ENCODE measurements around the gene RAPH1. TPM values are rescaled to one million over a fixed set of nuclear protein-coding genes. Genes with fewer than 3 reads are reported as not detected.
A peak's percentile ranks its signal among the peaks of the same experiment; 100 is the strongest.

RAPH1 gene, protein sequence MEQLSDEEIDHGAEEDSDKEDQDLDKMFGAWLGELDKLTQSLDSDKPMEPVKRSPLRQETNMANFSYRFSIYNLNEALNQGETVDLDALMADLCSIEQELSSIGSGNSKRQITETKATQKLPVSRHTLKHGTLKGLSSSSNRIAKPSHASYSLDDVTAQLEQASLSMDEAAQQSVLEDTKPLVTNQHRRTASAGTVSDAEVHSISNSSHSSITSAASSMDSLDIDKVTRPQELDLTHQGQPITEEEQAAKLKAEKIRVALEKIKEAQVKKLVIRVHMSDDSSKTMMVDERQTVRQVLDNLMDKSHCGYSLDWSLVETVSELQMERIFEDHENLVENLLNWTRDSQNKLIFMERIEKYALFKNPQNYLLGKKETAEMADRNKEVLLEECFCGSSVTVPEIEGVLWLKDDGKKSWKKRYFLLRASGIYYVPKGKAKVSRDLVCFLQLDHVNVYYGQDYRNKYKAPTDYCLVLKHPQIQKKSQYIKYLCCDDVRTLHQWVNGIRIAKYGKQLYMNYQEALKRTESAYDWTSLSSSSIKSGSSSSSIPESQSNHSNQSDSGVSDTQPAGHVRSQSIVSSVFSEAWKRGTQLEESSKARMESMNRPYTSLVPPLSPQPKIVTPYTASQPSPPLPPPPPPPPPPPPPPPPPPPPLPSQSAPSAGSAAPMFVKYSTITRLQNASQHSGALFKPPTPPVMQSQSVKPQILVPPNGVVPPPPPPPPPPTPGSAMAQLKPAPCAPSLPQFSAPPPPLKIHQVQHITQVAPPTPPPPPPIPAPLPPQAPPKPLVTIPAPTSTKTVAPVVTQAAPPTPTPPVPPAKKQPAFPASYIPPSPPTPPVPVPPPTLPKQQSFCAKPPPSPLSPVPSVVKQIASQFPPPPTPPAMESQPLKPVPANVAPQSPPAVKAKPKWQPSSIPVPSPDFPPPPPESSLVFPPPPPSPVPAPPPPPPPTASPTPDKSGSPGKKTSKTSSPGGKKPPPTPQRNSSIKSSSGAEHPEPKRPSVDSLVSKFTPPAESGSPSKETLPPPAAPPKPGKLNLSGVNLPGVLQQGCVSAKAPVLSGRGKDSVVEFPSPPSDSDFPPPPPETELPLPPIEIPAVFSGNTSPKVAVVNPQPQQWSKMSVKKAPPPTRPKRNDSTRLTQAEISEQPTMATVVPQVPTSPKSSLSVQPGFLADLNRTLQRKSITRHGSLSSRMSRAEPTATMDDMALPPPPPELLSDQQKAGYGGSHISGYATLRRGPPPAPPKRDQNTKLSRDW
- polyA plus RNA-seq (2012; ENCODE audit: missing spikeins), result 0.08 TPM

DNA sequence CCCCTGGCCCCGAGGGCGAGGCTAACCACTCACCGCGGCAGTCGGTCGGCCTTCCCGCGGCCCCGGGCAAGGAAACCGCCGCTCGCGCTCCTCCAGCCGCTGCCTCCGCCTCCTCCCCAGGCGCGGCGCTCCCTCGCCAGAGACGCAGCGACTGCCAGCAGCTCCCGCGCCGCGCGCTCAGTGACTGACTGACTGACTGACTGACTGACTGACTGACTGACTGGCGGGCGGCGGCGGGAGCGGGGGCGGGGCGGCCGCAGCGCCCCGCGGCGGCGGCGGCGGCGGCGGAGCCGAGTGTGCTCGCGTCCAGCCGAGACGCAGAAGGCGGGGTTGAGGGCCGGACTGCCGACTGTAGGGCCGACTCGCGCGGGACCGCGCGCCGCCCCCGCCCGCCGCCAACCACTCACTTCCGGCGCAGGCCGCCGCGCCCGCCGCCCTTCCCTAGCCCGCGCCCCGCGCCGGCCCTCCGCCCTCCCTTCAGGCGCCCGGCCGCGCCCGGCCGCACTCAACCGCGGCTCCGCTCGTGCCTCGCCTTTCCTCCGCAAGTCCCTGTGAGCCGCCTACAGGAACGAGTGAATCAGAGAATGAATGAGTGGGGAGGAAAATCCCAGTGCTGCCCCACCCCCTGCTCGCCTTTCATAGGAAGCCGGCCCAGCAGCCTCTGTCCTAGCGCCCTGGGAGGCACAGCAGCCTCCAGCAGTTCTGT lies at the start of gene RAPH1:
TSS of gene RAPH1 (minus strand) at position 224 of the 706 bp plus-strand sequence. CDS start 39,948 bp downstream, outside the sequence.
- TF ChIP-seq POLR2A (IDR thresholded peaks at IDR 0.05; ENCODE audit: low read depth, low read length) (no peak), POLR2AphosphoS5 (IDR thresholded peaks at IDR 0.05; ENCODE audit: low read depth, low read length) (no peak), TAF1 (IDR thresholded peaks at IDR 0.05; ENCODE audit: borderline replicate concordance, low read depth, low read length) (no peak)
- peak; percentile 77 for FAIRE-seq
- peak; percentile 49 for DNase-seq (ENCODE audit: insufficient read length)

DNA sequence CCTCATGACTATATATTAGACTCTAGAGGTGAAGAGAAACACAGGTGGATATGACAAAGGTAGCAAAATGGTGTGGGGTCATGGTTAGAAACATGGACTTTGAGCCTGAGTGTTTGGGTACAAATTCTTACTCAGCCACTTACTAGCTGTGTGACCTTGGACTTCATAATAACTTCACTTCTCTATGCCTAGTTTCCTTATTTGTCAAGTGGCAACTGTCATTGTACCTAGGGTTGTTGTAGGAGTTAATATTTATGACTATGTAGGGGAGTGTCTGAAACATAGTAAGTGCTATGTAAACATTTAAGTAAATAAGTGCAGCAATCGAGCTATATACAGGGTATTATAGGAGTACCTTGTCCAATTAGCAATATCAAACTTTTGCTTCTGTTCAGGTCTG lies 49.7 kb upstream of the RAPH1 start:
- no peak for DNase-seq (ENCODE audit: insufficient read length)
- TF ChIP-seq POLR2AphosphoS5 (IDR thresholded peaks at IDR 0.05; ENCODE audit: low read depth, low read length) (no peak), POLR2A (IDR thresholded peaks at IDR 0.05; ENCODE audit: low read depth, low read length) (no peak), TAF1 (IDR thresholded peaks at IDR 0.05; ENCODE audit: borderline replicate concordance, low read depth, low read length) (no peak)

DNA sequence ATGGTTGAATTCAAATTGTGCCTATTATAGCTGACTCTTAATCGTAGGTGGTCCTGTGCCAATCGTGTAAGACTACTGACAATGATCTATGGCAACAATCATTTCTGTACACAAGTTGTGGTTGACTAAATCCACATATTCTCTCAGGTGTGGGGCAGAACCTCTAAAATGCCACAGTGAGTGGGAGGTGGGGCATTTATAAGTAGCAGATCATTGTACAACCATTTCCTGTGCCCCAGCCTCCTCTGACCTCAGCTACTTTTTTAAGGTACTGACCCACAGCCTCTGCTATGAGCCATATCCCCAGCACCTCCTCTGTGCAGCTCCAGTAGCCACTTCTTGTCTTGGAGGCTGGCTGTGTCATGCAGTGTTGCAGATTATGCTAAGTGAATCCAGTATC lies 48.6 kb upstream of the RAPH1 start:
- DNase-seq (ENCODE audit: insufficient read length) (no peak), FAIRE-seq (peak; percentile 87)
- no peak for TF ChIP-seq POLR2AphosphoS5 (IDR thresholded peaks at IDR 0.05; ENCODE audit: low read depth, low read length)
- TF ChIP-seq POLR2A (IDR thresholded peaks at IDR 0.05; ENCODE audit: low read depth, low read length), result no peak
- TF ChIP-seq TAF1 (IDR thresholded peaks at IDR 0.05; ENCODE audit: borderline replicate concordance, low read depth, low read length), result no peak

More for the DNA sequence above, 49.7 kb upstream of the RAPH1 start:
- no peak for FAIRE-seq

DNA sequence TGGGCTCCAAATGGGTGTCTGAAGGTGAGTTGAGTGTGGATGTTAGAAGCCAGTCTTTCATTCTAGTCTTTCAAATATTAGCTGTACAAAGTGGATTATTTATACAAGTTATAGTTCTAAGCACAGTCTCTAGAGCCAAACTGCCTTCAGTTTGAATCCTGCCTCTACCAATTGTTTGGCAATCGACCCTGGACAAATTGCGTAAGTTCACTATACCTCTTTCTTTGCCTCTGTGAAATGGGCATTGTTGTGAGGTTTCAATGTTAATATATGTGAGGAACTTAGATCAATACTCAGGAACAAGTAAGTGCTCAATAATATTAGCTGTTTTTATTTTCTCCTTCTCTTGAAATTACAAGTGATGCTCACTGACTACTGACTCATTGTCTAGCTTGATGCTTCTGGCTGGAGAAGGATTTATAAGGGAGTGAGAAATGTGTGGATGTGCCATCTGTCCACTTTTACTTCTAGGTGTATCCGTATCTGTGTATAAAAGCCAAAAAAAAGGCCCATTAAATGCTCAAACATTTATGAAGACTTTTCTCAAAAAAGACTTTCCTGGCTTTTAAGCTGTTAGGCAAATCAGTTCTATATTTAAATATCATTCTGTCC lies 48.1 kb upstream of the RAPH1 start:
- TF ChIP-seq POLR2A (IDR thresholded peaks at IDR 0.05; ENCODE audit: low read depth, low read length) (no peak), POLR2AphosphoS5 (IDR thresholded peaks at IDR 0.05; ENCODE audit: low read depth, low read length) (no peak), TAF1 (IDR thresholded peaks at IDR 0.05; ENCODE audit: borderline replicate concordance, low read depth, low read length) (no peak)
- DNase-seq (ENCODE audit: insufficient read length) (no peak), FAIRE-seq (peak; percentile 53)

DNA sequence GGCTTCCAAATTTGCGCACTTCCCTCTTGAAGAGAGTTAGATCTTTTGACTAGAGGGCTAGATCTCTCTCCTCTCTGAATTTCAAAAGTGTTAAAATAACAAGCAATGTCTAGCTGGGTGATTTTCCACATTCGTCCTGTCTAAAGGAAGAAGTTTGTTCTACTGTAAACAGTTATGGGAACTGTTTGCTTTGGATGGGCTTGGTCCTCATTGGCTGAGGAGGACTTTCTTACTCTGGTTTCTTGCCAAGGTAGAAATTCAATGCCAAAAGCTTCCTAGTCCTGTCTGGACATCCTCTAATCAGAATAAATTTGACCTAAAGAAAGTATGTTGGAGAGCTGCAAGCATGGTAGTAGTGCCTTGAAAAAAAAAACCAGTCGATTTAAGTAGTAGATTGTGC lies 47.4 kb upstream of the RAPH1 start:
- FAIRE-seq (peak; percentile 17), DNase-seq (ENCODE audit: insufficient read length) (no peak)
- no peak for TF ChIP-seq POLR2AphosphoS5 (IDR thresholded peaks at IDR 0.05; ENCODE audit: low read depth, low read length)
- TF ChIP-seq POLR2A (IDR thresholded peaks at IDR 0.05; ENCODE audit: low read depth, low read length), result no peak
- TF ChIP-seq TAF1 (IDR thresholded peaks at IDR 0.05; ENCODE audit: borderline replicate concordance, low read depth, low read length), result no peak

DNA sequence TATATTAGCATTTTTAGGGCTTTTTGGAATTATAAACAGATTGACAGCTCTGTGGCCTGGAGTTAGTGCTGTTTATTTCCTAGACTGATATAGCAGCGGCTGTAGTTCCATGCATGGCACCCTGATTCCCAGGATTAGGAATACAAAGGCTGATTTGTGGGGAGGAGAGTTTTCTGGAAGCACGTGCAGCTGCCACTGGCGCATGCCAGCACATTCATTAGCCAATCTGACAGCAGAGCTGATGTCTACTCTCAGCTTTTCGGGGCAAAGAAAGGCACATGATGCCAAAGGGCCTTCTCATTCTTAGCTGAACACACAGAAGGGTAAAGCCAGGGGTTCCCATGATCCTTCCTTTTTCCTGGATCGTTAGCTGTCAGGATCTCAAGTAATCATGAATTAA lies 45.7 kb upstream of the RAPH1 start:
- FAIRE-seq, result no peak
- no peak for TF ChIP-seq TAF1 (IDR thresholded peaks at IDR 0.05; ENCODE audit: borderline replicate concordance, low read depth, low read length)
- TF ChIP-seq POLR2A (IDR thresholded peaks at IDR 0.05; ENCODE audit: low read depth, low read length), result no peak
- TF ChIP-seq POLR2AphosphoS5 (IDR thresholded peaks at IDR 0.05; ENCODE audit: low read depth, low read length), result no peak
- no peak for DNase-seq (ENCODE audit: insufficient read length)

DNA sequence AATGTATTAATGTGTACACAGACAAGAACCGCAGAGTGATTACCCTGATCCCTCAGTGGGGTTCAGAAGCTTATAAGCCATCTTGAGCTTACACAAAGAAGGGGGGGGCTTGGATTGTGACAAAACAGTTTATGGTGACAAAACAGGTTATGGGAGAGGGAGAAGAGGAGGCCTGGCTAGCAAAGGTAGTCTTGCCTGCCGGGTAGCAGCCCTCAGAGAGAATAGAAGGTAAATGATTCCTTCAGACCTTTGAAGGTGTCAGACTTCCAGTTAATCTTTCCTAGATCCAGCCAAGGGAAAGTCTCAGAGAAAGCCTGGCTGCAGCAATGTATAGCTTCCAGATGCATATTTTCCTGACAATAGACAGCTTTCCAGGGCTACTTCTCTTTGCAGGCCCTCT lies 44.6 kb upstream of the RAPH1 start:
- no peak for DNase-seq (ENCODE audit: insufficient read length)
- TF ChIP-seq POLR2A (IDR thresholded peaks at IDR 0.05; ENCODE audit: low read depth, low read length) (no peak), TAF1 (IDR thresholded peaks at IDR 0.05; ENCODE audit: borderline replicate concordance, low read depth, low read length) (no peak), POLR2AphosphoS5 (IDR thresholded peaks at IDR 0.05; ENCODE audit: low read depth, low read length) (no peak)
- peak; percentile 36 for FAIRE-seq

DNA sequence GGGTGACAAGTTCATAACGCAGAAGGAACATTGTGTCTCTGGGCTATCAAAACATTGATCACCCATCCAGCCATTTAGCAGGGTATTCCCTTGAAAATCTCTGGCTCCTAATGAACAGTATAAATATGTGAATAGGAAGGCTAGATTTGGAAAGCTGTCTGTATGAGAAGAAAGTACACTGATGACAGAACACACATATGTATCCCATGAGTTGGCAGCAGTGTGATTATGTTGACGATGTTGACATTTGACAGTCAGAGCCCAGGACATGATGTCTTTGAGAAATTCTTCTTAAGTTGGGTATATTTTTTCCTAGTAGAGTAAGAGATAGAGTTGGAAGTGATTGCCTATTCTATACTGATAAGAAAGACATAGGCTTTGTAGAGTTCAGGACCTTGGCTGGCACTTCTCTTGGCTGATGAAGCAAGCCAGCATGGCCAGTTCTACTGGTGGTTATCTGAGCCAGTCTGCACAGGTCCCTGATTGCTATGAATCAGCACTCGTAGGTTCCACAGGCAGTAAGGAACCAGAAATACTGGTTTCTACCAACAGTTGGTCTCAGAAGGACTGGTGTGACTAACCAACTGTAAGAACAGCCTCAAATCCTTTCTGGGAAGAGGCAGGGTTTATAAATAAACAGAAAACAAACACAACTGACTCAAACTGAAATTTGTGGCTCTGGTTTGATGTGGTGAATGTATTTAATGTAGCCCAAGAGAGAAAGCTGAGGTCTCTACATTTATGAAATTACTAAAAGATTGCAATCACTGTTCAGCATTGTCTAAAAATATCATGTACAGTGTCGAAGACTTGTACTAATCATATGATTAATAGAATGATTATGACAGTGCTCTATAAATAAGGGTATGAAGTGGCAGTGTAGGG lies 43.9 kb upstream of the RAPH1 start:
- DNase-seq (ENCODE audit: insufficient read length) (no peak), FAIRE-seq (peak; percentile 83)
- TF ChIP-seq POLR2AphosphoS5 (IDR thresholded peaks at IDR 0.05; ENCODE audit: low read depth, low read length), result no peak
- no peak for TF ChIP-seq POLR2A (IDR thresholded peaks at IDR 0.05; ENCODE audit: low read depth, low read length)
- no peak for TF ChIP-seq TAF1 (IDR thresholded peaks at IDR 0.05; ENCODE audit: borderline replicate concordance, low read depth, low read length)

DNA sequence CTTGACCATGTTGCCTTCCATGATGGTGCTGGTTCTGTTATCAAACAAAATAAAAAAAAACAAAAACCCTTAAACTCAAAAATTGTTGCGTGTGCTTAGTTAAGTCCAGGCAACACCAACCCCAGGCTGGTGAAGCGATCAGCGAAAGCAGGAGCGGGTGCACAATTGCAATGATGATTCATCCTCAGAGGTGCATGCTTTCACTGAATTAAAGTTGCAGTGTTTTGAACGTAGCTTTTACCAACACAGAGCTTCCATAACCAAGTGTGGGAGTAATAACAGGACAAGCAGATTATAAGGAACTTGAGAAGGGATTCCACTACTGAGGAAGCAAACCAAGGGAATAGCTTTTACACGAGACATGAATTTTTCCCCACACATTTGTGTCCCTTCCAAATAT lies 39.7 kb upstream of the RAPH1 start:
- FAIRE-seq (no peak), DNase-seq (ENCODE audit: insufficient read length) (no peak)
- TF ChIP-seq TAF1 (IDR thresholded peaks at IDR 0.05; ENCODE audit: borderline replicate concordance, low read depth, low read length) (no peak), POLR2AphosphoS5 (IDR thresholded peaks at IDR 0.05; ENCODE audit: low read depth, low read length) (no peak), POLR2A (IDR thresholded peaks at IDR 0.05; ENCODE audit: low read depth, low read length) (no peak)

All from GM12892 (cell line).